GM12872 (cell line): Measurements from ENCODE around the gene ST6GAL2.

Experiments
- TF ChIP-seq, protein P1 (sequence below): IDR thresholded peaks from 3 replicates; pipeline ENCODE4 v1.5.1; 2011; ENCODE audit warnings: low read depth, mild to moderate bottlenecking, low read length, moderate library complexity; ENCODE audit not compliant: insufficient read depth

ST6GAL2 gene

DNA sequence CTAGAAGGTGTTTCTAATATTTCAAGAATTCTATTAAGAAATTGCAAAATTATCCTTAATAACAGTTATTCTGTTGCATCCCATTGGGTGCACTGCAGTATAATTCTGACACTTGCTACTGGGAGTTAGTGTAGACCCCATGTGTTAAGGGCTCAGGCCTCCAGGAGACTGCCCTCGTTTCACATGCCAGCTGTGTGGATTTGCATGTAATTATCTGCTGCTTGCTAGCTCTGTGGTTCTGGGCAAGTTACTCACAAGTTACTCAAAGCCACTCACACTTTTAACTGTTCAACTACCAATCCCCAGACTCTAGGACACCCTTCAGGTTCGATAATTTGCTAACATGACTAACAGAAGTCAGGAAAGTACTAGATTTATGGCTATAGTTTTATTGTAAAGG lies 38.6 kb downstream of the ST6GAL2 start:
- TF ChIP-seq, protein P1, sequence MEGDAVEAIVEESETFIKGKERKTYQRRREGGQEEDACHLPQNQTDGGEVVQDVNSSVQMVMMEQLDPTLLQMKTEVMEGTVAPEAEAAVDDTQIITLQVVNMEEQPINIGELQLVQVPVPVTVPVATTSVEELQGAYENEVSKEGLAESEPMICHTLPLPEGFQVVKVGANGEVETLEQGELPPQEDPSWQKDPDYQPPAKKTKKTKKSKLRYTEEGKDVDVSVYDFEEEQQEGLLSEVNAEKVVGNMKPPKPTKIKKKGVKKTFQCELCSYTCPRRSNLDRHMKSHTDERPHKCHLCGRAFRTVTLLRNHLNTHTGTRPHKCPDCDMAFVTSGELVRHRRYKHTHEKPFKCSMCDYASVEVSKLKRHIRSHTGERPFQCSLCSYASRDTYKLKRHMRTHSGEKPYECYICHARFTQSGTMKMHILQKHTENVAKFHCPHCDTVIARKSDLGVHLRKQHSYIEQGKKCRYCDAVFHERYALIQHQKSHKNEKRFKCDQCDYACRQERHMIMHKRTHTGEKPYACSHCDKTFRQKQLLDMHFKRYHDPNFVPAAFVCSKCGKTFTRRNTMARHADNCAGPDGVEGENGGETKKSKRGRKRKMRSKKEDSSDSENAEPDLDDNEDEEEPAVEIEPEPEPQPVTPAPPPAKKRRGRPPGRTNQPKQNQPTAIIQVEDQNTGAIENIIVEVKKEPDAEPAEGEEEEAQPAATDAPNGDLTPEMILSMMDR, result no peak

DNA sequence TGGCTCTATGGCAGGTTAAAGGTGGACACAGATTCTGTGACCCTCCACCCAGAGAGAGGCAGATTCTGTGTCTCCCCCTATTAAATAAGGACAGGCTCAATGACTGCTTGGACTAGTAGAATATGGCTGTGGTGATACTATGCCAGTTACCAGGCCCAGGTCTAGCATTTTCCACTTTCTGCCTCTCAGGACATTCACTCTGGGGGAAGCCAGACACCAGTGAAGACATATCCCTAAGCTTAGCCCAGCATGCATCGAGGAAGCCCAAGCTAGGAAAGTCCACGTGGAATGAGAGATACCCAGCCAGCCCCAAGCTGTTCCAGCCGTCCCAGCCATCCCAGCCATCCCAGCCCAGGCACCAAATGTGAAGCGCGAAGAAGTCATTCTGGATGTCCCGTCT lies 40.3 kb downstream of the ST6GAL2 start:
- TF ChIP-seq, protein P1, result no peak

DNA sequence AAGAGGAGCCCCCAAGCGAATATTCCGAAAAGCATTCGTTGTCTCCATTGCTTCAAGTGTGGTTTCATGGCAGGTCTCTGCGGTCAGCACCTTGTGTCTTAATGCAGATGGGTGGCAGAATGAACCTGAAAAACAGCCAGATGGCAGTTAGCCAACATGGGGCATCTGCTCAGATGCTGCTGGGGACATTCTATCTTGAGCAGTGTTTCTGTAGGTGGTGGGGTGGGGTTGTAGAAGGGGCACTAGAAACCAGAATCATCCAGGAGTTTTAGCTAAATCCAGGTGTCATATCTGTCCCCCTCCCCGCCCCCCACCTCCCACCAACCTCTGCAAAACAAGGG lies 42.1 kb downstream of the ST6GAL2 start:
- TF ChIP-seq, protein P1, result no peak

DNA sequence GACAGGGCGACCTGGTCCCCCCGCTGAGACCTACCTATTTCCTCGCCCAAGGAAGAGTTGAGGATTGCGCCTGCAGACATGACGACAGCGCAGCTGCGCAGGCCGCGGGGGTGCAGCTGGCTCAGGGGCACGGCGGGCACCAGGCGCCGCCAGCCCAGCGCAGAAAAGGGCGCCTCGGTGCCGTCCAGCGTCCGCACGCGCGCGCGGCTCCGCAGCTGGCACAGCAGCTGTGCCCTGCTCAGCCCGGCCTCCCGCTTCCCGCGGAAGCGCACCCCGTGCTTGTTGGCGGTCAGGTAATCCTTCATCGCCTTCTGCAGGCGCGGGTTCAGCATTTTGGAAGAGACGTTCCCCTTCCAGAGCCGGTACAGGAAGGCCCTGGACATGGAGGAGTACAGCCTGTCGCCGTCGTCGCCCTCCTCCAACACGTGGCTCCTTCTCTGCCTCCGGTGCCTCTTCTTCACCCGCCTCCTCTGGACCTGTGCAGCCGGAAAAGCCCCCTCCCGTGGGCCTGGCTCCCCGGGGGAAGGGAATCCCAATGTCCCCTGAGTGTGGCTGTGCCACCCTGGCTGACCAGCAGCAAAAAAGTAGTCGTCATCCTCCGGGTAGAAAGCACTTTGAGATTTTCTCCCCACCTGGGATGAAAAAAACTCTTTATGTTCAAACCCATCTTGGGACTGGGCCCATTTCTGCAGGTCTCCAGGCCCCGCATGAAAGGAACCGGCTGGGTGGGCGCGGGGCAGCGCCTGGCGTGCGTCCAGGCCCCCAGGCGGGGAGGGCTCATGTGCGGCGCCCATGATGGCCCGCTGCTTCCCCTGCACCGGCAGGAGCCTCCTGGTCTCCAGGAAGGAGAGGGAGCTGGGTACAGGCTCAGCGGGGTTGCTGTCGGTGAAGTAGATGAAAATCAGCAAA lies 42.7 kb downstream of the ST6GAL2 start:
- TF ChIP-seq, protein P1, result no peak

DNA sequence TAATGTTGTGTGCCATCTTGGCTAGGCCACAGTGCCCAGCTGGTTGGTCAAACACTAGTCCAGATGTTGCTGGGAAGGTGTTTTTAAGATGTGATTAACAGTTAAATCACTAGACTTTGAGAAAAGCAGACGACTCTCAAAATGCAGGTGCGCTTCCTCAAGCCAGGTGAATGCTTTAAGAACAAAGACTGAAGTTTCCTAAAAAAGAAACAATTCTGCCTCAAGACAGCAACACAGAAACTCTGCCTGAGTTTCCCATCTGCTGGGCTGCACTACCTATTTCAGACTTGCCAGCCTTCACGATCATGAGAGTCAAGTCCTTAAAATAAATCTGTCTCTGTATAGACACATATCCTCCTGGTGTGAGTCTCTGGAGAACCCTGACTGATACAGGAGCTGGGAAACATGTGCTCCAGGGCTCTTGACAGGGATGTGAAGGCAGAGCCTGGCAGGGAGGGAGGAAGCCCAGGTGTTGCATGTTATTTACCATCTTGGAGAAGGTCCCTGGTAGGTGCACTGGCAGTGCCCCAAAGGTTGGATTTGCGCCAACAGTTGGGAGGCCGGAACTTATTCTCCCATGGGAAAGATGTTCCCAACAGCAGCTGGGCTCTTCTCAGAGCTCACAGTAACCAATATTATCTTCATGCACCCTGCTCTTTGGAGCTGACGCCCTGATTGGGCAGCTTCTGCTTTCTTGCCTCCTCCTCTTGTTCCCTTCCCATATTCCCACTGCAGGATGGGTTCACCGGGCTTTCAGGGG lies 43.9 kb downstream of the ST6GAL2 start:
- TF ChIP-seq, protein P1, result no peak

DNA sequence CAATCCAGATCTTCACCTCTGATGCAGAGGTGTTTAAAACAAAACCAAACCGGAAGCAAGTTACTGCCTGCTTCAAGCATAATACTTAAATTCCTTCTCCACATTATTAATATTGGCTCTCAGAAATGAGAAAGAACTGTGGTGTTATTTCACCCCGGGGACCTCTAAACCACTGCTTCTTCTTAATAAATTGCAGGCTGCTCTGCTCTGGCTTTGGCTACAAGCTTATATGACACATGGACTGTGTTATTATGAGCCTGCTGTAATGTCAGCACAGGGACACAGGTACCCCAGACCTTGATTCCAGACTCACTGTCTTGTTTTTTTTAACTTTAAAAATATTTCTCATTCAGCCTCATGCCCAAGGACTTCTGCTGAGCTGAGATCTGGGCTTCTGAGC lies 45.1 kb downstream of the ST6GAL2 start:
- TF ChIP-seq, protein P1, result no peak

DNA sequence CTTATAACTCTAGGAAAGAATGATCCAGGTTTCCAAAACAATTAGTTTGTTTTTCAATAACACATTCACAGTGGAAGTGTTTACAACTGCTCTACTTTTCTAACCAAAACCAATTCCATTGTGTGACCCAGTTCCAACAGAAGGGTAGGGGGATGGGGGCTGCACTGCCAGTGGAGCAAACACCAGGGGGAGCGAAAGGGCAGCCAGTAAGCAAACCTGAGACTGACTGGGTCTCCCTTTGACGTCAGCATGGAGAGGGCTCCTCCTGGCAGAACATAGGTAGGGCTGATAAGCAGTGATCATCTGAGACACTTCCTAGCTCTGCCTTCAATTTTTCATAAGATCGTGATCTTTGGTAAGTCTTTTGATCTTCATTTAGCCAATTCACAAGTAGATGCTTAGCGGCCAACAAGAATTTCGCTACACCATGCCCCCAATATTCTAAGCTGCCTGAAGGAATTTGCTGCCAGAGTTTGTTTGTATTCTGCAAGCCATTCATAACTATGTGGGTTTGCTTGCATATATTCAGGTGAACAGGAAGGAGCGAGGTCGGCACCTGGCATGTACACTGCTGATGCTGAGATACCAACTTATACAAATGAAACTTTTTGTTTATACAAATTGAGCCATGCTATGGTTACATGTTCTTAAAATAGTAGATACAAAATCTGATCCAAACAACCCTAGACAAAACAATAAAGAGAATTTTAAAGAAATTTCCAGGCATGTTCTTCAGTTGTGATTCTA lies 45.9 kb downstream of the ST6GAL2 start:
- TF ChIP-seq, protein P1, result peak; percentile 26; the same call in 1 of the 3 replicates
